ENCODE measurements around the gene ARMC10. TPM values are rescaled to one million over a fixed set of nuclear protein-coding genes. Genes with fewer than 3 reads are reported as not detected.

Gene ARMC10
- total RNA-seq, 1 donor from 2014 or later, result 33.5 TPM

- Histone ChIP-seq H3K9me3 (no peaks in the 10 kb centered on the region), H3K4me1 (no peaks in the 10 kb centered on the region), H3K27ac (no peak overlapping the region), H3K27me3 (ENCODE audit: low read depth) (no peaks in the 10 kb centered on the region), H3K36me3 (no peaks in the 10 kb centered on the region), H3K4me3 (no peak overlapping the region)
- TF ChIP-seq CTCF (IDR thresholded peaks at IDR 0.05), result peak; percentile 43
- intact Hi-C loops (cut with DNase I), result no loop called here
- DNase-seq (no peak), ATAC-seq (peak; percentile 61)
Measured at GRCh38 chr7:103065667-103066066, 9.3 kb upstream of the ARMC10 start.

- TF ChIP-seq CTCF (IDR thresholded peaks at IDR 0.05), result no peak
- H3K9me3 ChIP-seq, result no peaks in the 10 kb centered on the region
- H3K27ac ChIP-seq, result no peak overlapping the region
- H3K4me1 ChIP-seq, result peaks cover under 1% of the 10 kb centered on the region
- no peak for DNase-seq
- no peak overlapping the region for H3K4me3 ChIP-seq
- intact Hi-C loops (cut with DNase I), result no loop called here
- H3K36me3 ChIP-seq, result no peaks in the 10 kb centered on the region
- no peaks in the 10 kb centered on the region for H3K27me3 ChIP-seq (ENCODE audit: low read depth)
- no peak for ATAC-seq
Measured at GRCh38 chr7:103068414-103069403, 6.2 kb upstream of the ARMC10 start.

- Histone ChIP-seq H3K27ac (no peak overlapping the region), H3K4me3 (no peak overlapping the region), H3K36me3 (no peaks in the 10 kb centered on the region), H3K4me1 (peaks cover 10% of the 10 kb centered on the region), H3K9me3 (no peaks in the 10 kb centered on the region), H3K27me3 (ENCODE audit: low read depth) (no peaks in the 10 kb centered on the region)
- intact Hi-C loops (cut with DNase I), result no loop called here
- no peak for TF ChIP-seq CTCF (IDR thresholded peaks at IDR 0.05)
- ATAC-seq (no peak), DNase-seq (no peak)
Measured at GRCh38 chr7:103071000-103071399, 3.9 kb upstream of the ARMC10 start.

GRCh38 chr7:103073989-103074518 lies 886 bp upstream of the ARMC10 start:
- DNase-seq, result no peak
- H3K27ac ChIP-seq, result peak overlapping the region; percentile 92
- no peak for TF ChIP-seq CTCF (IDR thresholded peaks at IDR 0.05)
- peak overlapping the region; percentile 82 for H3K4me3 ChIP-seq
- intact Hi-C loops (cut with DNase I), result no loop called here
- H3K36me3 ChIP-seq, result no peaks in the 10 kb centered on the region
- peak; percentile 9 to 37 for ATAC-seq
- H3K4me1 ChIP-seq, result peaks cover 20% of the 10 kb centered on the region
- H3K27me3 ChIP-seq (ENCODE audit: low read depth), result no peaks in the 10 kb centered on the region
- H3K9me3 ChIP-seq, result no peaks in the 10 kb centered on the region

- Histone ChIP-seq H3K27me3 (ENCODE audit: low read depth) (no peaks in the 10 kb centered on the region), H3K36me3 (no peaks in the 10 kb centered on the region), H3K9me3 (no peaks in the 10 kb centered on the region), H3K4me1 (peaks cover 20% of the 10 kb centered on the region), H3K4me3 (peak overlapping the region; percentile 82), H3K27ac (peak overlapping the region; percentile 92)
- no peak for TF ChIP-seq CTCF (IDR thresholded peaks at IDR 0.05)
- peak; percentile 70 for DNase-seq
- intact Hi-C loops (cut with DNase I), result no loop called here
- ATAC-seq, result peak; percentile 47 to 48
Measured at GRCh38 chr7:103075337-103075918, 488 bp downstream of the ARMC10 start.
